Adrenal gland (tissue), 5 donors: ENCODE data around the gene WWOX.

Source experiments
- CTCF ChIP-seq, 6 experiments: fragments of 450-650 bp in 4 of 6; fragments of 200-600 bp in 2 of 6; sonication (generic) in 1 of 6; IDR thresholded peaks; 1 replicate in 5 of 6; 2 replicates in 1 of 6; pipeline versions ENCODE4 v1.5.1 to v1.8.0; 2016 to 2021; ENCODE audit warnings: antibody characterized with exemption in 6 of 6, mild to moderate bottlenecking in 2 of 6, moderate library complexity in 1 of 6
- POLR2A ChIP-seq, 2 donors: fragments of 450-650 bp; IDR thresholded peaks; one replicate each; pipeline ENCODE4 v1.6.1; 2017; ENCODE audit warnings: antibody characterized with exemption in 2 of 2, mild to moderate bottlenecking in 2 of 2, moderate library complexity in 1 of 2
- donor health status: DM: no; HTN: no; CAD: no.

DNA sequence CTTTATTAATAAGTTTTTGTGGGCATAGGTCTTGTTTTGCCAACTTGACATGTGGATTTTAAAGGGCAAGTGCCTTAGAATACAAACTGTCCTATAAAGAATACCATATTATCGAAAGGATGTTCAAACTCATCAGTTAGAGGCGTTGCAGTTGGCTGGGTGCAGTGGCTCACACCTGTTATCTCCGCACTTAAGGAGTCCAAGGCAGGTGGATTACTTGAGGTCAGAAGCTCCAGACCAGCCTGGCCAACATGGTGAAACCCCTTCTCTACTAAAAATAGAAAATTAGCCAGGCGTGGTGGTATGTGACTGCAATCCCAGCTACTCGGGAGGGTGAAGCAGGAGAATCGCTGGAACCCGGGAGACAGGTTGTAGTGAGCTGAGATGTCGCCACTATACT lies 472.0 kb downstream of the WWOX start:
- no peak for TF ChIP-seq POLR2A (IDR thresholded peaks at IDR 0.05)
- TF ChIP-seq CTCF (IDR thresholded peaks at IDR 0.05): no peak
